ENCODE results near the gene GFRA4. TPM values are rescaled to one million over a fixed set of nuclear protein-coding genes. Genes with fewer than 3 reads are reported as not detected.
A peak's percentile ranks its signal among the peaks of the same experiment; 100 is the strongest.

GFRA4 gene
- total and polyA plus RNA-seq, 10 donors = not detected

- H3K27ac ChIP-seq = no peak overlapping the region
- H3K36me3 ChIP-seq = peaks cover 0 to 14% (median 0%) of the 10 kb centered on the region in 6 donors
- DNase-seq = peak; percentile 50
- TF ChIP-seq POLR2A (IDR thresholded peaks at IDR 0.05) (no peak), POLR2AphosphoS5 (IDR thresholded peaks at IDR 0.05) (no peak), CTCF (IDR thresholded peaks at IDR 0.05 in 8 of 11, conservative IDR thresholded peaks at IDR 0.05 in 3 of 11) (no peak)
- WGBS, 5 donors = 77 to 96% (median 86%) methylated on average over 5 of the region's 5 CpGs
- intact Hi-C loops (cut with DNase I; ENCODE audit: low total_unique reads) = no loop called here
- no peaks in the 10 kb centered on the region for H3K9me3 ChIP-seq
- H3K27me3 ChIP-seq (replicated peaks in 1 of 7) = peaks cover 0 to 6% (median 0%) of the 10 kb centered on the region in 7 donors
- no peak overlapping the region for H3K4me3 ChIP-seq
- peaks cover 0 to 2% (median 0%) of the 10 kb centered on the region in 6 donors for H3K4me1 ChIP-seq
Observed at GRCh38 chr20:3704087-3704486, 40.9 kb upstream of the GFRA4 start.

- TF ChIP-seq POLR2AphosphoS5 (IDR thresholded peaks at IDR 0.05) (no peak), CTCF (IDR thresholded peaks at IDR 0.05 in 8 of 11, conservative IDR thresholded peaks at IDR 0.05 in 3 of 11) (no peak), POLR2A (IDR thresholded peaks at IDR 0.05) (no peak)
- Histone ChIP-seq H3K4me1 (no peaks in the 10 kb centered on the region), H3K4me3 (no peak overlapping the region), H3K27me3 (replicated peaks in 1 of 7) (peaks cover 0 to 6% (median 0%) of the 10 kb centered on the region in 7 donors), H3K27ac (no peak overlapping the region), H3K9me3 (no peaks in the 10 kb centered on the region), H3K36me3 (peaks cover 0 to 14% (median 0%) of the 10 kb centered on the region in 6 donors)
- intact Hi-C loops (cut with DNase I; ENCODE audit: low total_unique reads) = no loop called here
- peak; percentile 36 for DNase-seq
- WGBS, 5 donors = 81 to 96% (median 92%) methylated on average over 9 to 11 of the region's 11 CpGs
Observed at GRCh38 chr20:3702611-3703391, 39.6 kb upstream of the GFRA4 start.

GRCh38 chr20:3701061-3701998 lies 38.1 kb upstream of the GFRA4 start:
- Histone ChIP-seq H3K27me3 (replicated peaks in 1 of 7) (peaks cover 0 to 6% (median 0%) of the 10 kb centered on the region in 7 donors), H3K9me3 (peaks cover 0 to 6% (median 3%) of the 10 kb centered on the region in 8 donors), H3K4me1 (no peaks in the 10 kb centered on the region), H3K27ac (no peak overlapping the region), H3K36me3 (peaks cover 0 to 14% (median 0%) of the 10 kb centered on the region in 6 donors), H3K4me3 (no peak overlapping the region)
- TF ChIP-seq POLR2A (IDR thresholded peaks at IDR 0.05) (no peak), CTCF (IDR thresholded peaks at IDR 0.05 in 8 of 11, conservative IDR thresholded peaks at IDR 0.05 in 3 of 11) (no peak), POLR2AphosphoS5 (IDR thresholded peaks at IDR 0.05) (no peak)
- WGBS, 5 donors = 77 to 88% (median 87%) methylated on average over 12 to 13 of the region's 13 CpGs
- intact Hi-C loops (cut with DNase I; ENCODE audit: low total_unique reads) = no loop called here
- peak; percentile 31 for DNase-seq

Data from spleen (tissue), 11 donors.